K562 (cell line): ENCODE data around the gene TGFBR2. TPM values are rescaled to one million over a fixed set of nuclear protein-coding genes. Genes with fewer than 3 reads are reported as not detected.

Source experiments
- ATAC-seq: fragments of 200-7000 bp; cut with Tn5 transposase; 3 replicates; pipeline ENCODE4 v1.9.1; 2020; ENCODE audit warnings: moderate library complexity
- BruUV-seq: library from RNA; stranded (reverse); fragments of 400-500 nt; replicated peaks from 2 replicates; lab custom pipeline; 2021; lab: Mats Ljungman, UMichigan
- CTCF ChIA-PET: fragments of 300-600 bp; formaldehyde crosslinking; extraction: SDS; loops from one replicate; lab custom pipeline; 2021; ENCODE audit warnings: low intra/inter-chr PET ratio; lab: Yijun Ruan, JAX
- POLR2A ChIA-PET: fragments of 300-600, 350-650 bp; sonication (Branson Sonifier 250); formaldehyde crosslinking; extraction: SDS; loops from one replicate; lab custom pipeline; 2021; ENCODE audit warnings: antibody characterized with exemption, inconsistent platforms; lab: Yijun Ruan, JAX
- DNase-seq, 4 experiments: peaks; one replicate each; pipeline versions ENCODE4 v3.0.0 to v3.0.0-alpha.2; 2011 to 2018; ENCODE audit warnings: low spot score in 3 of 4, mixed read lengths in 3 of 4; ENCODE audit errors: extremely low read depth in 1 of 4
- FAIRE-seq: peaks from 2 replicates; lab custom pipeline; 2011; peaks lifted over from hg19 to GRCh38; lab: Jason Lieb, UNC
- H2AFZ ChIP-seq: 2 replicates; pipeline ENCODE4 v1.6.0; 2011; ENCODE audit warnings: low read depth, low read length, control low read depth, inconsistent platforms
- H3K27ac ChIP-seq: fragments of 200-600 bp; 3 replicates; pipeline ENCODE4 v1.8.0; 2011; ENCODE audit warnings: low read depth, mild to moderate bottlenecking, control low read depth, inconsistent platforms, low read length, moderate library complexity, mixed read lengths; ENCODE audit errors: extremely low read depth
- H3K27me3 ChIP-seq, 2 experiments: fragments of 300-600 bp in 1 of 2; 2 replicates in 1 of 2; 3 replicates in 1 of 2; pipeline versions ENCODE4 v1.6.0 to v1.8.0; 2011; ENCODE audit warnings: inconsistent platforms in 2 of 2, low read length in 2 of 2, mild to moderate bottlenecking in 1 of 2, mixed read lengths in 1 of 2, moderate library complexity in 1 of 2; ENCODE audit not compliant: control insufficient read depth in 2 of 2, insufficient read depth in 2 of 2
- H3K36me3 ChIP-seq: fragments of 300-600 bp; 3 replicates; pipeline ENCODE4 v1.8.0; 2011; ENCODE audit warnings: mild to moderate bottlenecking, low read length, inconsistent platforms; ENCODE audit not compliant: control insufficient read depth, insufficient read depth
- H3K4me1 ChIP-seq, 2 experiments: fragments of 200-600 bp in 1 of 2; replicated peaks in 1 of 2; 2 replicates in 1 of 2; 3 replicates in 1 of 2; pipeline versions ENCODE4 v1.5.1 to v1.8.0; 2011; ENCODE audit warnings: inconsistent platforms in 2 of 2, low read length in 2 of 2, mild to moderate bottlenecking in 1 of 2, mixed read lengths in 1 of 2, moderate library complexity in 1 of 2; ENCODE audit not compliant: control insufficient read depth in 2 of 2, insufficient read depth in 2 of 2
- H3K4me2 ChIP-seq: 2 replicates; pipeline ENCODE4 v1.6.1; 2011; ENCODE audit warnings: low read length, control low read depth, inconsistent platforms, mixed read lengths; ENCODE audit not compliant: insufficient read depth
- H3K4me3 ChIP-seq: fragments of 200-600 bp; sonication (generic), shearing (Covaris generic); 2 replicates; pipeline ENCODE4 v1.5.1; 2016; ENCODE audit warnings: control low read depth, inconsistent platforms
- H3K79me2 ChIP-seq: fragments of 200-600 bp; 3 replicates; pipeline ENCODE4 v1.8.0; 2011; ENCODE audit warnings: low read length, inconsistent platforms; ENCODE audit not compliant: control insufficient read depth, insufficient read depth
- H3K9ac ChIP-seq, 2 experiments: 2 replicates each; pipeline versions ENCODE4 v1.6.0 to v1.6.1; 2011; ENCODE audit warnings: low read depth in 2 of 2, low read length in 2 of 2, control low read depth in 1 of 2, inconsistent platforms in 1 of 2, mild to moderate bottlenecking in 1 of 2, mixed read lengths in 1 of 2; ENCODE audit not compliant: insufficient read depth in 1 of 2
- H3K9me1 ChIP-seq: one replicate; pipeline ENCODE4 v1.6.0; 2011; ENCODE audit warnings: inconsistent platforms, mild to moderate bottlenecking, low read length, moderate library complexity; ENCODE audit not compliant: control insufficient read depth, insufficient read depth
- H3K9me3 ChIP-seq: replicated peaks from 2 replicates; pipeline ENCODE4 v1.5.1; 2011; ENCODE audit warnings: low read depth, low read length, inconsistent platforms; ENCODE audit not compliant: control insufficient read depth, insufficient read depth
- H4K20me1 ChIP-seq: replicated peaks from 2 replicates; pipeline ENCODE4 v1.6.1; 2011; ENCODE audit warnings: low read length, inconsistent platforms, mixed read lengths; ENCODE audit not compliant: control insufficient read depth, insufficient read depth
- DEAF1 ChIP-seq: fragments of 450-650 bp; formaldehyde crosslinking; IDR thresholded peaks from 2 replicates; pipeline ENCODE4 v1.4.0; 2020; ENCODE audit warnings: mild to moderate bottlenecking, moderate library complexity
- HNRNPUL1 ChIP-seq: fragments of 200-400 bp; formaldehyde crosslinking; IDR thresholded peaks from 2 replicates; pipeline ENCODE4 v1.6.1; 2017; ENCODE audit warnings: low read length
- KDM4B ChIP-seq, 2 experiments: fragments of 450-650 bp in 1 of 2; sonication (generic) in 1 of 2; IDR thresholded peaks; 2 replicates each; pipeline ENCODE4 v1.6.1; 2016 to 2017; ENCODE audit warnings: borderline replicate concordance in 2 of 2, antibody characterized with exemption in 1 of 2, low read depth in 1 of 2, mild to moderate bottlenecking in 1 of 2
- NFIC ChIP-seq: fragments of 450-650 bp; IDR thresholded peaks from 2 replicates; pipeline ENCODE4 v1.6.1; 2017; ENCODE audit warnings: mild to moderate bottlenecking, inconsistent platforms
- U2AF1 ChIP-seq: fragments of 200-400 bp; formaldehyde crosslinking; optimal IDR thresholded peaks from 2 replicates; pipeline ENCODE3; 2017; ENCODE audit warnings: mild to moderate bottlenecking, low read depth, low read length, moderate library complexity
- ZNF780A ChIP-seq: fragments of 250-450 bp; sonication (Bioruptor Pico); IDR thresholded peaks from 2 replicates; pipeline ENCODE4 v1.5.0; 2021; ENCODE audit warnings: mild to moderate bottlenecking
- WGBS: fragments of 100-300 bp; shearing (Covaris generic); methylation state at CpG from one replicate; pipeline ENCODE4 v1.1.6; 2016; ENCODE audit warnings: low coverage, mixed read lengths; ENCODE audit not compliant: insufficient coverage; ENCODE audit errors: missing lambda C conversion rate; 5-methylcytosine and 5-hydroxymethylcytosine counted together
- in situ Hi-C: fragments of 300-500 bp; cut with MboI; formaldehyde crosslinking; loops from 4 replicates; pipeline ENCODE4 v1.15.0; 2018; ENCODE audit warnings: inconsistent platforms, mixed read lengths
- intact Hi-C: fragments of 100-400 bp; cut with micrococcal nuclease; formaldehyde crosslinking; loops from 2 replicates; pipeline ENCODE4 v1.14.2; 2022
- polyA plus RNA-seq, 8 experiments: library from polyadenylated mRNA; depleted of rRNA in 4 of 8; stranded (reverse) in 5 of 8; unstranded in 3 of 8; fragments of >200 nt; fragmentation: Nextera tagmentation in 2 of 8; fragmentation: Illumina TruSeq in 1 of 8; extraction: Ambion mirVana in 2 of 8; extraction: Trizol in 1 of 8; gene quantifications; 2 replicates each; pipeline versions ENCODE4 v1.2.1 to v1.2.3, GENCODE V29; 2011 to 2014; ENCODE audit warnings: inconsistent platforms in 1 of 8, missing spikeins in 1 of 8
- total RNA-seq, 7 experiments: library from RNA; depleted of rRNA in 6 of 7; stranded (reverse); fragments of >200 nt in 6 of 7; fragmentation: Illumina TruSeq in 2 of 7; extraction: Trizol in 2 of 7; gene quantifications; 2 replicates each; pipeline versions ENCODE4 v1.2.1 to v1.2.3, GENCODE V29; 2011 to 2021; ENCODE audit warnings: low replicate concordance in 1 of 7

TGFBR2 gene
- total and polyA plus RNA-seq, 9 of the 15 experiments (the other 6 are each of a cell fraction or from before 2014, with no cell fraction given): 0.11 to 0.84 (median 0.24) TPM

DNA sequence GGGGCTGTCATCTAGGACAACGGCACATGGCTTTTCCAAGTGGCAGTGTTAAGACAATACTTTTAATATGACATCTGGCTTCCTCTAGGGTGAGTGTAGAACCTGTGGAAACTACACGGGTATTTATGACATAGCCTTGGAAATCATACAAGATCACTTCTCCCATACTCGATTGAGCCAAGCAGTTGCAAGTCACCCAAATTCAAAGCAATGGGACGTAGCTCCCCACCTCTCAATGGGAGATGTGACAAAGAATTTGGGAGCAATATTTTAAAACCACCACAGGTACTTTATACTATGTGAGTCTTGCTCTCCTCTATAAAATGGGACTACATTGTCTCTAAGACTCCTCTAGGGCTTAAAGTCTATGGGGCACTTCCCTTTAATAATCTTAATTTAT lies 93.5 kb downstream of the TGFBR2 start:
- DNase-seq (no peak), ATAC-seq (no peak), FAIRE-seq (no peak)
- in situ Hi-C loops: no loop called here
- H3K36me3 ChIP-seq: no peaks in the 10 kb centered on the region
- no peak for TF ChIP-seq KDM4B (IDR thresholded peaks at IDR 0.05; ENCODE audit: borderline replicate concordance in 2 of 2, low read depth in 1 of 2)
- no peak for TF ChIP-seq NFIC
- TF ChIP-seq ZNF780A (CRISPR knock-in tag): no peak
- no peak for TF ChIP-seq HNRNPUL1
- no peak for TF ChIP-seq DEAF1
- no peak for TF ChIP-seq U2AF1
- H3K4me2 ChIP-seq: no peak overlapping the region
- H2AFZ ChIP-seq: no peak overlapping the region
- H3K9me3 ChIP-seq: no peaks in the 10 kb centered on the region; the same call in 1 of the 2 replicates
- no peak overlapping the region for H3K27ac ChIP-seq
- no peaks in the 10 kb centered on the region for H3K9me1 ChIP-seq
- no peak overlapping the region for H3K4me3 ChIP-seq
- H3K79me2 ChIP-seq: no peaks in the 10 kb centered on the region
- H3K4me1 ChIP-seq: no peaks in the 10 kb centered on the region
- intact Hi-C loops: no loop called here
- WGBS: 1% methylated on average over 4 of the region's 4 CpGs
- ChIA-PET CTCF (no interaction called here), POLR2A (no interaction called here)
- H3K9ac ChIP-seq: no peak overlapping the region
- H4K20me1 ChIP-seq: no peaks in the 10 kb centered on the region
- no peaks in the 10 kb centered on the region for H3K27me3 ChIP-seq
- no TSS peak for BruUV-seq
